HG03103 (cell line): ENCODE measurements around the gene CCDC159.
A peak's percentile ranks its signal among the peaks of the same experiment; 100 is the strongest.
"Not testable (repeated sequence)": the region's sequence is repeated elsewhere in the genome, so short reads cannot be mapped to it uniquely, and the experiment has no call there.

Experiments
- ATAC-seq: cut with Tn5 transposase; IDR thresholded peaks from one replicate; pipeline ENCODE4 v1.9.1; 2021; ENCODE audit warnings: low read depth; ENCODE audit not compliant: unreplicated experiment

Gene CCDC159

DNA sequence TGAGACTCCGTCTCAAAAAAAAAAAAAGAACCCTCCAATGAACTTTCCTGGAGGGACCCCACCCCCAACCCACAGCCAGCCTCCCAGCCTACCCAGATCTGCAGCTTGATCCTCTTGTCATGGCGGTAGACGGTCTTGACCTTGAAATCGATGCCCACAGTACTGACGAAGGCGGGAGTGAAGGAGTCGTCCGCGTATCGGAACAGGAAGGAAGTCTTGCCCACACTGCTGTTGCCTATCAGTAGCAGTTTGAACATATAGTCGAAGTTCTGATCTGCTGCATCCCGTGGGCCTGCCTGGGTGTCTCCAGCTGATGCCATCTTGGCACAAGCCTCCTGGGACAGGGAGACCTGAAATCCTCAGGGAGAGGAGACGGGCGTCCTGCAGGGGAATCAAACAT is 9.2 kb upstream of the CCDC159 start:
- ATAC-seq = no peak

- no peak for ATAC-seq
Measured at GRCh38 chr19:11338121-11338520, 8.2 kb upstream of the CCDC159 start.

- ATAC-seq = no peak
Measured at GRCh38 chr19:11338569-11339253, 7.6 kb upstream of the CCDC159 start.

GRCh38 chr19:11339254-11340098 is 6.8 kb upstream of the CCDC159 start, which contains the start of gene RAB3D:
RAB3D (minus strand) TSS chr19:11339657; CDS start chr19:11337399, 2,258 bp downstream.
- peak; percentile 52 for ATAC-seq

- not testable (repeated sequence) for ATAC-seq
Measured at GRCh38 chr19:11340099-11340467, 6.2 kb upstream of the CCDC159 start.

DNA sequence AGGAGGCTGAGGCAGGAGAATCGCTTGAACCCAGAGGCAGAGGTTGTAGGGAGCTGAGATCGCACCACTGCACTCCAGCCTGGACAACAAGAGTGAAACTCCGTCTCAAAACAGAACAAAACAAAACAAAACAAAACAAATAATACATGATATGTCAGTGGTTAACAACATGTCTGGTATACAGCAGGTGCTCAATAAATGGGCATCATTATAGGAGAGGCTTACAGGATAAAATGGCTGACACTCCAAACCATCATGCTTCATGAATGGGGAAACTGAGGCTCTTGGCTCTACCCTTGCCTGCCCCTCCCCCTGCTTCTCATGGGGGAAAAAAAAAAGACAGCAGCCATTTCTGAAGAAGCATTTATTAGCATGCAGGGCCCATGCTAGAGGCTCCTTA is 3.9 kb upstream of the CCDC159 start:
- ATAC-seq = no peak

GRCh38 chr19:11345122-11345803 is 1.1 kb upstream of the CCDC159 start:
- no peak for ATAC-seq

DNA sequence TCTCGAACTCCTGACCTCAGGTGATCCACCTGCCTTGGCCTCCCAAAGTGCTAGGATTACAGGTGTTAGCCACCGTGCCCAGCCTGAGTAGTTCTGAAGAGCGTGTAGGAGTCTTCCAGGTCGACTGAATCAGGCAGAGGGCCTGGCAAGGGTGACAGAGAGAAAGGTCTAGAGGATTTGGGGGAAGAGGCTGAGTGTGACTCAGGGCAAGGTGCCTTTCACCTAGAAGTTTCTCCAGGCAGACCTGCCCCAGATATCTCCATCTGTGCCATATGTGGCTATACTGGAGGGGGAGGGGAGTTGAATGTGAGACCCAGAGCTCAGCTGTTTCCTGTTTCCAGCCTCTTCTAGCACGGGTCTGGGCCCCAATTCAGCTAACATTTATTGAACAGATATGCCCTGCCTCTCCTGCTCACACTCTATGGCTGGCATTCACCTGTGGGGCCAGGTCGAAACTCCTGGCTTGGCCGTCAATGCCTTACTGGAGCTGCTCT is 1.3 kb downstream of the CCDC159 start:
- no peak for ATAC-seq

GRCh38 chr19:11349171-11349570 is 2.9 kb downstream of the CCDC159 start:
- ATAC-seq = no peak

- not testable (repeated sequence) for ATAC-seq
Measured at GRCh38 chr19:11354102-11354501, 7.8 kb downstream of the CCDC159 start.

- ATAC-seq = no peak
Measured at GRCh38 chr19:11355160-11356073, 9.1 kb downstream of the CCDC159 start, which contains the start of gene PLPPR2. PLPPR2 (plus strand) TSS chr19:11355432; CDS start chr19:11357674, 2,242 bp downstream.

DNA sequence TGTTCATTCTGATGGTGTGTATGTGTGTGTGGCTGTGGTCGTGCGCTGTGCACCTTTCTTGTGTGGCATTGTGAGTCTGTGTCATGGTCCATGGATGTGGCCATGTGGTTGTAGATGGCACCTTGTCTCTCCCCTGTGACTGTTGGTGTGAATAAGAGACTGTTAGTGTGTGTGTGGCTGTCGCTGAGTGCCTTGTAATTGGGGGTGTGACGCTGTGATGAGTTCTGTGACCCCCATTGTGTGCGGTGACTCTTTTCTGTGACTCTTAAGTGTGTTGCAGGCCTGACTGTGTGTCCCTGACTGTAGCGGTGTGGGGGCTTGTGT is 9.7 kb downstream of the CCDC159 start:
- ATAC-seq = no peak

GRCh38 chr19:11356676-11357550 is 10.6 kb downstream of the CCDC159 start:
- ATAC-seq = no peak

GRCh38 chr19:11359421-11359820 is 13.1 kb downstream of the CCDC159 start:
- no peak for ATAC-seq

DNA sequence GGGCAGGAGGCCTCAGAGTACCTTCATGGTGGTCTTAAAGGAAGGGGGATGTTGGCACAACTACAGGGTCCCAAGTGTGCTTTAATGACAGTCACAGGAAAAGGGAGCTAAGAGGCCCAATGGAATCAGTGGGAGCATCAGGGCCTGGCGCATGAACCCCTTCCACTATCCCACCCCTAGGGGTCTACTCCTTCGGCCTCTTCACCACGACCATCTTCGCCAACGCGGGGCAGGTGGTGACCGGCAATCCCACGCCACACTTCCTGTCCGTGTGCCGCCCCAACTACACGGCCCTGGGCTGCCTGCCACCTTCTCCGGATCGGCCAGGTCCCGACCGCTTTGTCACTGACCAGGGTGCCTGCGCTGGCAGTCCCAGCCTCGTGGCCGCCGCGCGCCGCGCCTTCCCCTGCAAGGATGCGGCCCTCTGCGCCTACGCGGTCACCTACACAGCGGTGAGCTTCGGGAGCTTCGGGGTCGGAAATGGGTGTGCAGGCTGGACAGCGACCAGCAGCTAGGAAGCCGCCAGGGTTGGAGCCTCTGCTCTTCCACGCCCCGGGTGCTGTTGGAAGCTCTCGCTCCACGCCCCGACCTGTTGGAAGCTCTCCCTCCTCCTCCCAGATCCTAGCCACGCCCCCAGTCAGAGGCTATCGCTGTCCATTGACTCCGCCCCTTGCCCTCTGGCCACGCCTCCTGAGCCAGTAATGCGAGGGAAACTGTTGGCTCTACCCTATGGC is 14.9 kb downstream of the CCDC159 start:
- ATAC-seq = no peak

- no peak for ATAC-seq
Measured at GRCh38 chr19:11361771-11362731, 15.7 kb downstream of the CCDC159 start.

DNA sequence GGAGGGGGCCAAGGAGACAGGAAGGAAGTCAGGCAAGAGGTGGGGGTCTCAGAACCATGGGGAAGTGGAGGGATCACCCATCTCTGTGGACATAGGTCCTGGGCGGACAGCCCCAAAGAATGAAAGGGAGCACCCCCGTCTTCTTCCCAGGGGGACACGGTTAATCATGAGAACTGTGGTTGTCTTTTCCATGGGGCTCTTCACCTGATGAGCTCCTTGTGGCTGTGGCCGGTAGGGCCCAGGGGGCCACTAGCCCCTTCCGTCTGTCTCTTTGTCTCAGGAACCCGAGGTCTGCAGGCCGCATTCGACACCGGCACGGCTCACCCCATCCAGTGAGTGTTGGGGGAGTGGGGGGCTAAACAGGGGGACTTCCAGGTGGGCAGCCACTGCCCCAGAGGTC is 17.6 kb downstream of the CCDC159 start:
- no peak for ATAC-seq
